NCI-H510A treated with DMSO at 0.1 percent for 48 hours (cell line): ENCODE data around the gene TOR3A.

ENCODE experiments used
- DNase-seq: peaks from one replicate; lab custom pipeline; 2025; lab: John Stamatoyannopoulos, UW

TOR3A gene

GRCh38 chr1:179066471-179066870 lies 15.4 kb upstream of the TOR3A start:
- DNase-seq: no peak

GRCh38 chr1:179077396-179077795 lies 4.5 kb upstream of the TOR3A start:
- no peak for DNase-seq

GRCh38 chr1:179079113-179079761 lies 2.6 kb upstream of the TOR3A start:
- DNase-seq: peak; percentile 87

DNA sequence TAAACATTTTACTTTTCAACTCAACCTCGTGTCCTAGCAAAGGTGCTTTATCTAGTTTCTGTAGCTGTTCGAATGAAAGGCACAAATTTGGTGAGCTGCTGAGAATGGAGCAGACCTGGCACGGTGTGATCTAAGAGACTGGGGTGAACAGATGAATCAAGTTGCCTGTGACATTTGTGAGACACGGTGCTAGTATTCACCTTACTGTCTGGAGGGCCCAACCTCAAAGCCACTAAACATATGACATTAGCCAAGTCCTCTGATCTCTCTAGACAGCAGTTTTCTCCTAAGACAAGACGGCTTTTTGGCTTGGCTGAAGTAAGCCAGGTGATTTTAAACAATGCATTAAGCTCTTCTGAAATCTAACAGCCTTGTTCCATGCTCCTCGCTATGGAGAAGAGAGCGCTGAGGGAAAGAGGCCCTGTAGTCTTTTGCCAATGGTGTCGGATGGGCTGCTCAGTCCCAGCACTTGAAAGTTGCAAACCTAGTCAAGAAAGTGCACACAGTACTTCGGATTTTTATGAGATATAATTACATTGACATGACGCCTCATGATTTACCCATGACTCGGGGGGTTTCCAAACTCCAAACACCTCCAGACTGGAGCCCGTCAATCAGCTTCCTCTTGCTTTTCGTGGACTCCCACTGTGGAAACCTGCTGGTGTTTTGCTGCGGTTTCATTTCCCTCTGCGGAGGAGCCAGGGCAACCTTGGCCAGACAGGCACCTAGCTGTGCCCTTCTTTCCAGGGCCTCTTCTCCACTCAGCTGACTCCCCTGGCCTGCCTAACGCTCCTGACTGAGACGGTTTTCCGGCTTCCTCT lies 794 bp upstream of the TOR3A start:
- peak; percentile 34 for DNase-seq

- DNase-seq: peak; percentile 58
Measured at GRCh38 chr1:179082333-179082998, 596 bp downstream of the TOR3A start.

- DNase-seq: no peak
Measured at GRCh38 chr1:179082999-179083335, 1.1 kb downstream of the TOR3A start.

DNA sequence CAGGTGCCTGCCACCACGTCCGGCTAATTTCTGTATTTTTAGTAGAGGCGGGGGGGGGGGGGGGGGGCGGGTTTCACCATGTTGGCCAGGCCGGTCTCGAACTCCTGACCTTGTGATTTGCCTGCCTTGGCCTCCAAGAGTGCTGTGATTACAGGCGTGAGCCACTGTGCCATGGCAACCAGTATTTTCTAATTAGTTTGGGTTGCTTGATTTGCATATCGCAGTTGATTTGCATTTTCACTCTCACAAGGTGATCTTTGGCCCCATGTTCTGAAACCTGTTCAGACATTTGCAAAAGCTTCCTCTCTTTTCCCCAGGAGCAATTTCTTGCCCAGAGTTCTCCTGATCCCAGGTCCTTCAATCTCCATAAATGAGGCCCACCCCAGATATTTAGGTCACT lies 1.7 kb downstream of the TOR3A start:
- no peak for DNase-seq

DNA sequence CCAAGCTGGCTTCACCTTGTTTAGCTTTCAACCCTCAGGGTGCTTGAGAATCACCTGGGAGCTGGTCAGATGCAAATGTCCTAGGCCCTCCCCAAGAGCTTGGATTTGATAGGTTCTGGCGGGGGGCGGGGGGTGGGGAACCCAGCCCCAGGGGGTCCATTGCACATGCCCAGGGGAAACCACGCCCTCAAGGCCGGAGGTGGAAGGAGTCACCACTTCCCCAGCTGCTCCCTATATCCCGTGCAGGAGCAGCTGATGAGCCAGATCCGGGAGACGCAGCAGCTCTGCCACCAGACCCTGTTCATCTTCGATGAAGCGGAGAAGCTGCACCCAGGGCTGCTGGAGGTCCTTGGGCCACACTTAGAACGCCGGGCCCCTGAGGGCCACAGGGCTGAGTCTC lies 5.8 kb downstream of the TOR3A start:
- peak; percentile 46 for DNase-seq

DNA sequence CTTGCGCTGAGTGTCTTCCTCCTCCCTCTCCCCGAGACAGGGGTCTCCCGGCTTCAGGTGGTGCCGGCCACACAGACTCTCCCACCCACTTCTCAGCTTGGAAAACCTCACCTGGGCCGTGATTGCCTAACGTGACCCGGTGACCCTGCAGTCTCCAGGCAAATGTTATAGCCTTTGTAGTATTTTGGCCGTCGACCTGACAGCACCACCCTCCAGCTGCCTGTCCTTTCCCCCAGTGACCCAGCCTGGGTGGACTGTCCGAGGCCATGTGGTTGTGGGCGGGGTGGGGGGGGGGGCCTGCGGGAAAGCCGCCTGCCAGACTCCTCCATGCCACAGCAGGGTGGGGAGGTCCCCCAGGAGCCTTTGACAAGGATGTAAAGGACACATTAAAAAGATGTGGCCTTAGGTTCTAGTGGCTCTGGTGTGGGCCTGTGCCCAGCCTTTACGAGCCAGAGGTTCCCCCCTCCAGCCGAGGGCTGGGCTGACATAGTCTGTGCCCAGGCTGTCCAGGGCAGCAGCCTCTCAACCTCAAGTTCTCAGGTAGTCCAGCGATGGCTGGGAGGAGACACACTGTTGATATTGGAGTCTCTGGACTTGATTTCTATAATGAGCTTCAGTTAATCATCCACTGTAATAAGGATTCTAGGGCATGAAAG lies 8.1 kb downstream of the TOR3A start:
- no peak for DNase-seq

- no peak for DNase-seq
Measured at GRCh38 chr1:179090522-179090921, 8.7 kb downstream of the TOR3A start.

DNA sequence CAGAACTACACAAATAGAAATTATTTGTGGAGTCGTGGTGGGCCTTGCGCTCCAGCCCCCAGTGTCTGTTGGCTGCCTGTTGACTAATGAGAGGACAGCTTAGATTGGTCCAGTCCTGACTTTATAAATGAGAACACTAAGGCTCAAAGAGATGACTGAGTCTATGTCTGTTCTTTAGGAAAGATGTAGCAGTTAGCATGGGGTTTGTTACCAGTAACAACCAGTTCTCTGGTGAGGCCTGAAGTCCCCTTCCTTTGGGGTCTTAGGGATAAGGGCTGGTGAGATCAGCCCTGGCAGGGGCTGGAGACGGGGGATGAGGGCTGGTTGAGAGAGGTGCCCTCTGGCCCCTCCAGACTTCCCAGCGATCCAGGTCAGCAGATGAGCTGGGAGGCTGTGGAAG lies 9.1 kb downstream of the TOR3A start:
- DNase-seq: no peak

DNA sequence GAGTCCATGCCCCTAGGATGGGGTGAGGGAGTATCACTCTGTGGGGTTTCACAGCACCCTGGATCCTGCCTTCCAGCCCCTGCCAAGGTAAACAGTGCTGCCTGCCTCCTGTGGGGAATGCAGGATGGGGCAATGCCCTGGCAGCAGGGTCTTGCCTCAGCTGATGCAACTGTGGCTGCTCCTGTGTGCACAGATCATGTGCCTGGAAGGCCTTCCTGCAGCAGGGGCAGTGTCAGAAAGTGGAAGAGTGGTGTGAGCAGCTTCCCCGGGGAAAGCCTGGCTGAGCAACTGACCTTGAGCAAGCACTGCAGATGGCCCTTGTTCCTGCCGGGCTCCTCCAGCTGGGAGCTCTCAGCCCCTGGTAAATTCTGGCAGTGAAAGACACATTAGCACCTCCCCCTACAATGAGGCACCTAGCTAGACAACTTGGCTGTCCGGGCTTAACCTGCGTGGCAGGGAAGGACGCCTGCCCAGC lies 9.9 kb downstream of the TOR3A start:
- DNase-seq: no peak

GRCh38 chr1:179092896-179093461 lies 11.1 kb downstream of the TOR3A start:
- DNase-seq: no peak

DNA sequence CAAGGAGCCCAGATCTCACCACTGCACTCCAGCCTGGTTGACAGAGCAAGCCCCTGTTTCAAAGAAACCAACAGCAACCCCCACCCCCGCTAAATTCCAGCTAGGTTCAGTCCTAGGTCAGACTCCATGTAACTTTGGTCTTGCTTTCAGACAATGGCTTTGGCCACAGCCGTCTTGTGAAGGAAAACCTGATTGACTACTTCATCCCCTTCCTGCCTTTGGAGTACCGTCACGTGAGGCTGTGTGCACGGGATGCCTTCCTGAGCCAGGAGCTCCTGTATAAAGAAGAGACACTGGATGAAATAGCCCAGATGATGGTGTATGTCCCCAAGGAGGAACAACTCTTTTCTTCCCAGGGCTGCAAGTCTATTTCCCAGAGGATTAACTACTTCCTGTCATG lies 12.9 kb downstream of the TOR3A start:
- DNase-seq: peak; percentile 19

DNA sequence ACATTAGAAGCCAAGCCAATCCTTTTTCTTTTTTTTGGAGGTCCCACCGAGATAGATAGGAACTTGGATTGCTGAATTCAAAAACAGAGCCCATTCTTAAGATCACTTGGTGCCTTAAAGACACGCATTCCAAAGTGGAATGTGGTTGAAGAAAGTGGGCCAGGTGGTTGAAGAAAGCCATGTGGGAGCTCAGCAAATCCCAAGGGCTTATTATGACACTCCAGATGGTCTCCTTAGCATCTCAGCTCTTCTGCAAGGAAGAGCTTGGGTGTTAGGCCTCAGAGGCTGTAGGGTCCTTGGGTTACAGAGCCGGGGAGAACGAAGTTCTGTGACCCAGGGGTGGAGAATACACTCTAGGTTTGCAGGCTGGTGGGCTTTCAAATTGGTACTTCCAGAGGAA lies 13.5 kb downstream of the TOR3A start:
- DNase-seq: no peak

DNA sequence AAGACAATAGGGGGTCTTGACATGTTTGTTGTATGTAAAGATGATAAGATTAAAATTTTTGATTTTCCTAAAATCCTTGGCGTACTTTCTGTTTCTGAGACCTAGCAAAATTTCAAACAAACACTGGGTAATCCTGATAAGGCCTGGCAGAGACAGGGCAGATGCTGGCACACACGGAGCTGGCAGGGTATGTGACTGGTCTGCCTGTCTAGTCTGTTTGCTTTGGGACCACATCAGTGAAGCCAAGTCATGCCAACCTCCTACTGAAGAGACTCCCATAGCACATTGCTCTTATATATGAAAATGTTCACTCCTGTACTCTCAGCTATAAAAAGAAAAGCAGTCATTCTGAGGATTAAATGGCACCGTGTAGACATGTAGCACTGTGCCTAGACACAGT lies 14.1 kb downstream of the TOR3A start:
- no peak for DNase-seq

- DNase-seq: no peak
Measured at GRCh38 chr1:179099891-179100290, 18.0 kb downstream of the TOR3A start.

GRCh38 chr1:179101566-179101965 lies 19.7 kb downstream of the TOR3A start:
- DNase-seq: no peak

GRCh38 chr1:179103999-179104398 lies 22.1 kb downstream of the TOR3A start:
- DNase-seq: no peak

- DNase-seq: no peak
Measured at GRCh38 chr1:179104611-179105250, 22.9 kb downstream of the TOR3A start.

DNA sequence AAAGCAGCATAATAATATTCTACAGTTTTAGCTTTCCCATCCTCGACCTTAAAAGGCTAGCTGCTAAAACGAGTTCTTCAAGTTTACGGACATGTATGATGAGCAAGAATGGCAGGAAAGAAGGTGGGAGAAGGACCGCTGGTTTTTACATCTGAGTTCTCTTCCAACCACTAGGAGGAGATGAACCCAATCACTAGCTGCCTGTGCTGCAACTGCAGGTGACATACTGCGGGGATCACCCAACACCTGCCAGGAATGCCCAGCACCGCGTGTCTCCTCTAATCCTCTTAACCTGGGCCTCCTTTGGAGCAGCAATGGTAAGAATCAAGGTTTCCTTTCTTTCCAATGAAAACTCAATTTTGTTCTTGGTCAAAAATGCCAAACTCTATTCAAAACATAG lies 23.5 kb downstream of the TOR3A start:
- DNase-seq: peak; percentile 67
